ENCODE measurements around the gene MKS1.

MKS1 gene

GRCh38 chr17:58242171-58242784 lies 23.2 kb upstream of the MKS1 start:
- no peak for DNase-seq

DNA sequence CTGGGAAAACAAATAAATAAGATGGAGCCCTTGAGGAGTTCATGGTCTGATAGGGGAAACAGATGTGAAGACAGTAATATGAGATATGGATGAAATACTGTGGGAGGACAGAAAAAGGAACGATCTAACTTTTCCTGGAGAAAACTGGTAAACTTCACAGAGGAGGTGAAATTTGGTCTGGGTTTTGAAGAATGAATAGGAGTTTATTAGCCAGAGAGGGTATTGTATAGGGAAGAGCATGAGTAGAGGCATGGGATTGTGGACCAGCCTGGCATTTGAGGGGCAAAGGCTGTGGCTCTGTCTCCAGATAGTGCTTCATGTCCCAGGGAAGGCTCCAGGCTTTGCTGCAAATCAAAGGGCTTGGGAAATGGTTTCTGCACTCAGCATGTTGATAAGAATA lies 20.9 kb upstream of the MKS1 start:
- DNase-seq = no peak

DNA sequence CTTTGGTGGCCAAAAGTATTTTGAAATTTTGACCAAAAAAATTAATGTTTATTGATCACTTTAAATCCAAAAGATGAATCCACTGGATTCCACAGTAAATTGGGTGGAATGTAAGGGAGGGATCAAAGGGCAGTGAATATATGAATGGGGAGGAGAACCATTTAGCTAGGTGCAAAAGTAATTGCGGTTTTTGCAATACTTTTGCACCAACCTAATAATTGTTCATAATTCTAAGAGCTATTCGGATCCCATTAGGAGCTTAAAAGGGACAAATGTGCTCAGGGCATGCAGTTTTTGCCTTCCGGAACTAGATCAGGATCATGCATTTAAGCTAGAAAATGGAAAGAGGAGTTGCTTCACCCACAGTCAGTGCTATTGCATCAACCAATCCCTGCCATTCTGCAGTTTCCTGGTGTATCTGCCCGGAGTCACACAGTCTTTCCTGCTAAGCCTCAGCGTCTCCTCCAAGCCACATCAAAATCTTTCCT lies 19.1 kb upstream of the MKS1 start, which contains the start of gene LPO:
LPO (plus strand) TSS at position 438 of the 488 bp plus-strand sequence. CDS start 4,396 bp downstream, outside the sequence.
- no peak for DNase-seq

GRCh38 chr17:58236394-58236793 lies 17.3 kb upstream of the MKS1 start:
- no peak for DNase-seq

DNA sequence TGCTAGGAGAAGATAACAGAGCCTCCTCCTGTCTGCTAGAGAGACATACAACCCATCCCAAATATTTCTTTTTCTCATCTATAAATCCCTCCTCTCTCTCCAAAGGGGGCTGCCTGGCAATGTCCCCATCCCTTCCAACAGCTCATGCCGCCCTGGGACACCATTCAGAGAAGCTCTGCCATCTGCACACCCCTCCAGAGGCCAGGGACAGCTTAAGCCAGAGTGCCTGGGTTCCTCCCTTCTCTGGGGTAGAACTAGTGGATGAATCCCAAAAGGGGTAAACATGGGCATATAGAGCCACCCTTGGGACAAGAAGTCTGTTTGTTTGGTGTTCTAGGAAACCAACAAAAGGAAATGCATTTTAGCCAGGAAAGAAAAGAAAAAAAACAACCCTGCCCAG lies 16.8 kb upstream of the MKS1 start:
- no peak for DNase-seq

DNA sequence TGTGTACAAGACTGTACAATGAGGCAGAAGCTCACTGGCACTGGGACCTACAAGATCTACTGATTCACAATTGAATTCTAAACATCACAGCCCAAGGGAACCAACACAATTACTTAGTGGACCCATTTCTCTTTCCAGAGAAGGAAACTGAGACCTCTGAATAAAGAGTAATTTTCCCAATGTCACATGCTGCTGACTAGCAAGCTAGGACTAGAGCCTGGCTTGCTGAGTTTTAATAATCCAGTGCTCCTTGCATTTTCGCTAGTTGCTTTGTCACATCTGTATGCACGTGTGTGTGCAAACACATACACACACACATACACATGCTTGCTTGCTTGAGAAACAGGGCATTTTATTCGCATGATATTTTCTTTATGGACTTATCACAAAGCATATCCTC lies 15.5 kb upstream of the MKS1 start:
- DNase-seq = no peak

- no peak for DNase-seq
Measured at GRCh38 chr17:58233543-58233942, 14.5 kb upstream of the MKS1 start.

- DNase-seq = no peak
Measured at GRCh38 chr17:58232707-58233156, 13.7 kb upstream of the MKS1 start.

GRCh38 chr17:58231641-58232040 lies 12.6 kb upstream of the MKS1 start:
- DNase-seq = no peak

GRCh38 chr17:58229881-58230280 lies 10.8 kb upstream of the MKS1 start:
- DNase-seq = no peak

- no peak for DNase-seq
Measured at GRCh38 chr17:58229384-58229783, 10.3 kb upstream of the MKS1 start.

GRCh38 chr17:58228679-58229078 lies 9.6 kb upstream of the MKS1 start:
- DNase-seq = no peak

DNA sequence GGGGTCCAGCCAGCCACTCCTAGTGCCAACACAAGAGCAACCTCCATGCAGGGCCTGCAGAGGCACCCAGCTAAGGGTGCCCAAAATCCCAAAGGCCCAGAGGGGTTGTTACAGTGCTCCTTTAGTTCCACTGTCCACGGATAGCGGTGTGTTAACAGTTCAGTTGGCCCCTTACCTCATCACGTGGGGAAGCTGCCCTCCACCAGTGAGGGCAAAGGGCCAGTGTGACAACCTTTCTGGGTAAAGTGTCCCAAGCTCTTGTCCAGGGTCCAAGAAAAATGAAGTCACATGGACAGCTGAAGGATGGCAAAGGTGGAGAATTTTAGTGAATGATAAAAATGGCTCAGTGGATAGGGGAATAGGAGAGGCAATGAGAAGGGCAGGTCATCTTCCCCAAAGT lies 8.7 kb upstream of the MKS1 start:
- no peak for DNase-seq

GRCh38 chr17:58224315-58224714 lies 5.3 kb upstream of the MKS1 start:
- DNase-seq = no peak

GRCh38 chr17:58219789-58220183 lies 731 bp upstream of the MKS1 start:
- DNase-seq = no peak

GRCh38 chr17:58217766-58218165 lies 1.3 kb downstream of the MKS1 start:
- no peak for DNase-seq

DNA sequence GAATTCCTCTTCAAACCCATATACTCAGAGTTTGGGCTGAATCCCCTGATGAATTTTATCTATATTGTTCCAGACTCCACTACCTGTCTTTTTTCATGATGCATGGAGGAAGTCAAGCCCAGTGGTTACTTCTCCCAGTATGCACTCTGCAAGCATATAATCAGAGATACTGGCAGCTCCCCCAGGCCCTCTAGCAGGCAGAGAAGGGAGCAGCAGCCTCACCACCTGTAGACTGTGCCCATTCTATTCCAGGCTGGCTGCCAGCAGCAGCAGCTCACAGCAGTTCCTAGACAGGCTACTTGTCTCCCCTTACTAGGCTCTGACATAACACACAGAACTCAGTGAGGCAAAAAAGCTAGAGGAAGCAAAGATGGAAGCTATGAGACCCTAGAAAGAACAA lies 3.4 kb downstream of the MKS1 start:
- no peak for DNase-seq

- DNase-seq = no peak
Measured at GRCh38 chr17:58210922-58211321, 8.1 kb downstream of the MKS1 start.

- no peak for DNase-seq
Measured at GRCh38 chr17:58208344-58208743, 10.7 kb downstream of the MKS1 start.

GRCh38 chr17:58207451-58207850 lies 11.6 kb downstream of the MKS1 start:
- no peak for DNase-seq

DNA sequence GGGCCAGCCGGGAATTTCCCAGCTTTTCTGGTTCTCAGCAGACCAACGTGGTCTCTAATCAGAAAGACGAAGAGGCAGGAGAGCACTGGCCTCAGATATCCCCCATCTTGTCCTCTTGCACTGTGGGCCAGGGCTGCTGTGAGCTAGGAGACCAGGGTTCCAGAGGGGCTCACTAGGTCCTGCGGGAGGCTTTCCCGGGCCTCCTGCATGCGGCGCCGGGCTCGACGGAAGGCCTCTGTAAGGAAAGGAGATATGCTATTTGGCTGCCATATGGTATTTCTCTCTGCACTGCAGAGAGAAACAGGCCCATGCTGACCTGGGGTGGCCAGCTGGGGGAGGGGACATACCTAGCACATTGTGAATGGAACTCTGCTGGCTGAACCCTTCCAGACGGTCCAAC lies 13.1 kb downstream of the MKS1 start:
- DNase-seq = no peak

DNA sequence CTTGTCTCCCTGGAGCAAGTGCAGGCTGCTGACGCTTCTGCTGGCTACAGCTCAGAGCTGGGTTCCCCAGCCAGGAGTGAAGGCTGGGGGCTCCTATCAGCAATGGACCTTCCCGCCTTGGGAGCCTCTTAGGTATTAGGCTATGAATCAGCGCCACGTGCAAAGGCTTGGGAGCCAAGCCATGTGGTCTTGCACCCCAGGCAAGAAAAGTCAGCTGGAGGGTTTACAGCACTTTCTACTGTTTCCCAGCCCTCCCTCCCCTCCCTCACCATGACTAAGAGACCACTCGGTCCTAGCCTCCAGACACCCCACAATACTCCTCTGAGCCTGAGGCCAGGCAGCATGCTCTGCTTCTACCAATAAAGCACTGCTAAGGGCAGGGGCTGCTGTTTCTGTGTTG lies 14.3 kb downstream of the MKS1 start:
- DNase-seq = no peak

DNA sequence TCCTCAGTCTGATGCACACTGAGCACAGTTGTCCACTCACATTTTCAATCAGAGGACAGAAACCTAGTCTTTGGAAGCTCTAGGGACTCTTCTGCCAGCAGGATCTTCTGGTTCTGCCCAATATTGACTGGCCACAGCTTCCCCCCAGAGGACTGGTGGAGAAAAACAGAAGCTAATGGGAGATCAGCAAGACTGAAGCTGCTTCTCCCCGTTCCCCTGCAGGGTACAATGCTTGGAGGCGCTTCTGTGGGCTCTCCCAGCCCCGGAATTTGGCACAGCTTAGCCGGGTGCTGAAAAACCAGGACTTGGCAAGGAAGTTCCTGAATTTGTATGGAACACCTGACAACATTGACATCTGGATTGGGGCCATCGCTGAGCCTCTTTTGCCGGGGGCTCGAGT lies 16.2 kb downstream of the MKS1 start:
- DNase-seq = no peak

GRCh38 chr17:58200024-58200633 lies 18.9 kb downstream of the MKS1 start:
- DNase-seq = peak; percentile 63

DNA sequence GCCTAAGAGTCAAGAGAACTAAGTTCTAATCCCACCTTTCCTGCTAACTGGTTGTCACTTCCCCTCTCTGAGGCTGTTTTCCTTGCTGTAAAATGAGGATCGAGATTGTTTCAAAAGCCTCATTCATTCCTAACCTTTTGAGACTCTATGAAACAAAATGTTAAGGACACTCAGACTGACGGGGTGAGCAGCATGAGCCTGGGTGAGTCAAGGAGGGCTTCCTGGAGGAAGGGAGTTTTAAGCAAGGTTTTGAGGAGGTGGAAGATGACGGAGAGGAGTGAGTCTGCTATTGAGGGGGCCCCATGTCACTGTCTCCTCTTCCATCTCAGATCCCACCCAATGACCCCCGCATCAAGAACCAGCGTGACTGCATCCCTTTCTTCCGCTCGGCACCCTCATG lies 22.4 kb downstream of the MKS1 start:
- no peak for DNase-seq
